ENCODE results near the gene EYA2.

DNA sequence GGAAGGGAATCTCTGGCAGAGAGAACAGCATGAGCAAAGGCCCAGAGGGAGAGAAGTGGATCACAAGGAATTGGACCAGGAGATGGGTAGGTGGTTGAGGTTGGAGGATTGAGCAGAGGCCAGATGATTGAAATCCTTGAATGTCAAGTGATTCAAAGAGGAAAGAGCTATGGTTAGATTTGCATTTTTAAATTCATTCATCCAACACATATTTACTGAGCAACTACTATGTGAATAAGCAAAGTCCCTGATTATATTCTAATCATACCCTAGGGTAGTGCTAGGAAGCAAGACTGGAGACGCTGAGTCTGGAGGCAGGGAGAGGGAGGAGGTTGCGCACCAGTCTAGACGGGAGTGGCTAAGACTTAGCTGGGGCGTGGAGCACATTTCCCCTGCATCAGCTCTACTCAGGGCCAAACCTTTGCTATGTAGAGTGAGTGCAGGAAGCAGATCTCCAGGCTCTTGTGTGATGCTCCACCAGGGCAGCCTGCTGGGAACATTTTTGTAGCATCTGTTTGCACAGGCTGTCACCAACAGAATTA lies 40.2 kb downstream of the EYA2 start:
- TF ChIP-seq, protein P1, sequence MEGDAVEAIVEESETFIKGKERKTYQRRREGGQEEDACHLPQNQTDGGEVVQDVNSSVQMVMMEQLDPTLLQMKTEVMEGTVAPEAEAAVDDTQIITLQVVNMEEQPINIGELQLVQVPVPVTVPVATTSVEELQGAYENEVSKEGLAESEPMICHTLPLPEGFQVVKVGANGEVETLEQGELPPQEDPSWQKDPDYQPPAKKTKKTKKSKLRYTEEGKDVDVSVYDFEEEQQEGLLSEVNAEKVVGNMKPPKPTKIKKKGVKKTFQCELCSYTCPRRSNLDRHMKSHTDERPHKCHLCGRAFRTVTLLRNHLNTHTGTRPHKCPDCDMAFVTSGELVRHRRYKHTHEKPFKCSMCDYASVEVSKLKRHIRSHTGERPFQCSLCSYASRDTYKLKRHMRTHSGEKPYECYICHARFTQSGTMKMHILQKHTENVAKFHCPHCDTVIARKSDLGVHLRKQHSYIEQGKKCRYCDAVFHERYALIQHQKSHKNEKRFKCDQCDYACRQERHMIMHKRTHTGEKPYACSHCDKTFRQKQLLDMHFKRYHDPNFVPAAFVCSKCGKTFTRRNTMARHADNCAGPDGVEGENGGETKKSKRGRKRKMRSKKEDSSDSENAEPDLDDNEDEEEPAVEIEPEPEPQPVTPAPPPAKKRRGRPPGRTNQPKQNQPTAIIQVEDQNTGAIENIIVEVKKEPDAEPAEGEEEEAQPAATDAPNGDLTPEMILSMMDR (IDR thresholded peaks at IDR 0.05 in 4 of 5, conservative IDR thresholded peaks at IDR 0.05 in 1 of 5): no peak
- no peak for TF ChIP-seq POLR2A (IDR thresholded peaks at IDR 0.05)
